Chondrocyte (in vitro differentiated cells): ENCODE data around the gene RBFA. TPM values are rescaled to one million over a fixed set of nuclear protein-coding genes. Genes with fewer than 3 reads are reported as not detected.
"Not testable (repeated sequence)": the region's sequence is repeated elsewhere in the genome, so short reads cannot be mapped to it uniquely, and the experiment has no call there.

Source experiments
- DNase-seq: peaks from one replicate; pipeline ENCODE4 v3.0.0; 2021; ENCODE audit warnings: mixed read lengths, low spot score
- H3K27ac Mint-ChIP-seq: one replicate; pipeline ENCODE4 v1.8.0; 2021; ENCODE audit warnings: mild to moderate bottlenecking, moderate library complexity, mixed read lengths; ENCODE audit not compliant: unreplicated experiment
- H3K27me3 Mint-ChIP-seq: 2 replicates; pipeline ENCODE4 v1.8.0; 2021; ENCODE audit warnings: low read depth, mixed read lengths
- H3K36me3 Mint-ChIP-seq: 2 replicates; pipeline ENCODE4 v1.8.0; 2021; ENCODE audit warnings: low read depth, mixed read lengths
- H3K4me1 Mint-ChIP-seq: 2 replicates; pipeline ENCODE4 v1.8.0; 2021; ENCODE audit warnings: low read depth, mild to moderate bottlenecking, mixed read lengths
- H3K4me3 Mint-ChIP-seq: one replicate; pipeline ENCODE4 v1.8.0; 2021; ENCODE audit warnings: mild to moderate bottlenecking, moderate library complexity, mixed read lengths; ENCODE audit not compliant: unreplicated experiment
- H3K9me3 Mint-ChIP-seq: 2 replicates; pipeline ENCODE4 v1.8.0; 2021; ENCODE audit warnings: low read depth, mixed read lengths
- CTCF ChIP-seq: fragments of 200-600 bp; sonication (generic); IDR thresholded peaks from 2 replicates; pipeline ENCODE4 v1.5.0; 2021; ENCODE audit warnings: antibody characterized with exemption, mild to moderate bottlenecking, moderate library complexity
- total RNA-seq: library from RNA; stranded (reverse); gene quantifications from 3 replicates; pipeline ENCODE4 v1.2.1, GENCODE V29; 2021

RBFA gene
- total RNA-seq, 1 donor from 2014 or later = 26.8 TPM

DNA sequence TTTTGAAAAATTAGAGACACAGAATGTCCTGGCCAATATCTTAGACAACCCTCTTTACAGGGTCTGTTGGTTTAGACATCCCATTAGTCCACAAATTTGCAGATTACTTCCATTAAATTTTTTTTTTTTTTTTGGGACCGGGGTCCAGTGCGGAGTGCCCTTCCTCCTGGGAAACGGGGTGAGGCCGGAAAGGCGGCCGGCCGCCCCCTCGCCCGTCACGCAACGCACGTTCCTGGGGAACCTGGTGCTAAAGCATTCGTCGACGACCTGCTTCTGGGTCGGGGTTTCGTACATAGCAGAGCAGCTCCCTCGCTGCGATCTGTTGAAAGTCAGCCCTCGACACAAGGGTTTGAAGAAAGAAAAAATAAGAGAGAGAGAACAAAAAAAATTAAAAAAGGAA lies 21.5 kb upstream of the RBFA start:
- DNase-seq = no peak
- no peak for TF ChIP-seq CTCF
- H3K27ac Mint-ChIP-seq = no peak overlapping the region
- no peak overlapping the region for H3K4me3 Mint-ChIP-seq
- no peaks in the 10 kb centered on the region for H3K27me3 Mint-ChIP-seq
- peaks cover 3% of the 10 kb centered on the region for H3K9me3 Mint-ChIP-seq
- H3K4me1 Mint-ChIP-seq = peaks cover 18% of the 10 kb centered on the region
- no peaks in the 10 kb centered on the region for H3K36me3 Mint-ChIP-seq

DNA sequence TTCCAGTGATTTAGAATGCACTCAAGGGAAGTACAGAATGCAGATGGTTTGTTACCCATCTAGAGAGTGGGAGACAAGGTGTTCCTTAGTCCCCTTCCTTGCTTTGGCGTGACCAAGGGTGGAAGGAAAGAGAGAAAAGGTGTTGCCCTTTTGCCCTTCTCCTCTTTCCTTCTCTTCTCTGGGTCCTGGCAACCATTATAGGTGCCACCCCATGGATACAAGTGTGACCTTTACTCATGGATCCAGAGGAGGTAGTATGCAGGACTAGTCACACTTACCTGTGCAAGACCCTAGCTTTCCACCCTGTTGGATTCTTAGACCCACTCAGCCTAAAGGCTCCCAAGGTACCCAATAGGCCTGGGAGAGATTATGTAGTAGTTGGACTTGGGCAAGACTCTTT lies 11.6 kb upstream of the RBFA start:
- no peak for DNase-seq
- no peaks in the 10 kb centered on the region for H3K27me3 Mint-ChIP-seq
- H3K9me3 Mint-ChIP-seq = peaks cover 63% of the 10 kb centered on the region
- H3K4me1 Mint-ChIP-seq = no peaks in the 10 kb centered on the region
- H3K36me3 Mint-ChIP-seq = peaks cover 46% of the 10 kb centered on the region
- H3K27ac Mint-ChIP-seq = no peak overlapping the region
- H3K4me3 Mint-ChIP-seq = no peak overlapping the region
- no peak for TF ChIP-seq CTCF

DNA sequence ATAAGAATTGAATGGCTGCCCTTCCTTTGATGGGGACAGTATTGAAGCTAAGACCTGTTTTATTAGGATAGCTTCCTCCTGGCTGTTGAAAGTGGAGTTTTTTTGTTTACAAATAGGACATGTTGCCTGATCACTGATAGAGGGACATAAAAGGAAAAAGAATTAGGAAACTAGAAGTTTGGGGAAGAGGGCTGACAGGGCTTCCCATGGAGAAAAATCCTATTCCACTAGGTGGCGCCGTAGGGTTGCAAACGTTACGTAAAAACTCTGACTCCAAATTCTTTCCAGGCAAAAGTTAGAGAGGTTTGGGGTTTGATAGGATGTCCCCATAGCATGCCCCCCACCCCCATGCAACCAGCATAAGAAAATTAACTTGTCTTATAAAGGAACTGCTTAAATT lies 11.1 kb upstream of the RBFA start:
- TF ChIP-seq CTCF = peak; percentile 64
- Mint-ChIP-seq H3K9me3 (peaks cover 59% of the 10 kb centered on the region), H3K4me3 (no peak overlapping the region), H3K27me3 (no peaks in the 10 kb centered on the region), H3K27ac (no peak overlapping the region), H3K4me1 (no peaks in the 10 kb centered on the region), H3K36me3 (peaks cover 43% of the 10 kb centered on the region)
- no peak for DNase-seq

DNA sequence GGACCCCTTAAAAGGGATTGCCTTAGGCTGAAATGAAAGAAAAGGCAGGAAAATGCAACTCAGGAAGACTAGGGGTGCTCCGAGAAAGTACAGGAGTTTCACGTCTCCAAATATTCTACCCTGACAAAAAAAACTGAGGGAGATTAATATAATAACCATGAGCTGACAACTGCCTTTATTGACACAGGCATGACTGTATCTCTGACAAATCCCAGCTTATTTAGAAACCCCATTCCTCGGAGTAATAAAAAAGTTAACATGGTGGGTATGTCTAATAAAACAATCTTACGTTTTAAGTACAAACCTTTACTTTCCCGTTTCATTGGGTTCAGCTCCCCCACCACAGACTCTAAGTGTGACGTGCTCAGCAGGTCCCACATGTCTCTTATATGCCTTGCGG lies 7.9 kb upstream of the RBFA start:
- H3K27me3 Mint-ChIP-seq = no peaks in the 10 kb centered on the region

DNA sequence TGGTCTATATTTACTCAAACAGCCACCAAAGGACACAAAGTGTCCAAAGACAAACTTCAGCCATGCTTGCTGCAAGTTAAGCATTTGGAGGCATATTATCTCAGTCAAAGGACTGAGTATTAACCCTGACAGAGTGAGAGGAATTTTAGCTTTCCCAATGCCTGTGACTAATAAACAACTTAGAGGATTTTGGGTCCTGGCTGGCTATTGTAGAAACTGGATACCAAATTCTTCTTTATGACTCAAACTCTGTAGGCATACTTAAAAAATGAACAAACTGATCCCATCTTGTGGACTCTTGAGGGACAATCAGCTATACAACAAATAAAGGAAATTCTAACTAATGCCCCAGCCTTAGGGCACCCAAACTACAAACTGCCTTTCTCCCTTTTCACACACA lies 6.5 kb upstream of the RBFA start:
- not testable (repeated sequence) for H3K27me3 Mint-ChIP-seq, DNase-seq, H3K4me1 Mint-ChIP-seq, H3K4me3 Mint-ChIP-seq, H3K27ac Mint-ChIP-seq
- Mint-ChIP-seq H3K9me3 (peaks cover 36% of the 10 kb centered on the region), H3K36me3 (peaks cover 29% of the 10 kb centered on the region)

More for the DNA sequence above, 7.9 kb upstream of the RBFA start:
- peaks cover 44% of the 10 kb centered on the region for H3K9me3 Mint-ChIP-seq
- DNase-seq = no peak
- no peak for TF ChIP-seq CTCF
- peaks cover 33% of the 10 kb centered on the region for H3K36me3 Mint-ChIP-seq
- no peak overlapping the region for H3K4me3 Mint-ChIP-seq
- H3K4me1 Mint-ChIP-seq = no peaks in the 10 kb centered on the region
- H3K27ac Mint-ChIP-seq = no peak overlapping the region

GRCh38 chr18:80029690-80030089 lies 4.5 kb upstream of the RBFA start:
- peaks cover 19% of the 10 kb centered on the region for H3K9me3 Mint-ChIP-seq
- H3K27me3 Mint-ChIP-seq = no peaks in the 10 kb centered on the region
- H3K36me3 Mint-ChIP-seq = peaks cover 16% of the 10 kb centered on the region
- no peak for TF ChIP-seq CTCF
- H3K4me3 Mint-ChIP-seq = no peak overlapping the region
- DNase-seq = no peak
- H3K4me1 Mint-ChIP-seq = peaks cover 10% of the 10 kb centered on the region
- no peak overlapping the region for H3K27ac Mint-ChIP-seq
